Gastroesophageal sphincter (tissue), 4 donors: Measurements from ENCODE around the gene NDUFB2. TPM values are rescaled to one million over a fixed set of nuclear protein-coding genes. Genes with fewer than 3 reads are reported as not detected.

ENCODE experiments used
- ATAC-seq: fragments of 150-250 bp; one replicate; pipeline ENCODE4 v1.9.1; 2016; ENCODE audit warnings: mild to moderate bottlenecking, moderate library complexity
- H3K27ac ChIP-seq, 4 donors: fragments of 200-600 bp; sonication (generic) in 3 of 4; 1 replicate in 3 of 4; 2 replicates in 1 of 4; pipeline ENCODE4 v1.5.1; 2016 to 2019
- H3K27me3 ChIP-seq: fragments of 200-600 bp; sonication (generic); one replicate; pipeline ENCODE4 v1.5.1; 2019
- H3K36me3 ChIP-seq, 2 donors: fragments of 200-600 bp; sonication (generic); one replicate each; pipeline ENCODE4 v1.5.1; 2019; ENCODE audit warnings: control low read depth in 1 of 2
- H3K4me1 ChIP-seq, 3 donors: fragments of 200-600 bp; sonication (generic); 1 replicate in 2 of 3; 2 replicates in 1 of 3; pipeline ENCODE4 v1.5.1; 2016 to 2019; ENCODE audit warnings: control low read depth in 2 of 3
- H3K4me3 ChIP-seq, 2 donors: fragments of 200-600 bp; sonication (generic); one replicate each; pipeline ENCODE4 v1.5.1; 2019; ENCODE audit warnings: mild to moderate bottlenecking in 1 of 2, moderate library complexity in 1 of 2
- H3K9me3 ChIP-seq, 3 donors: fragments of 200-600 bp; sonication (generic); one replicate each; pipeline ENCODE4 v1.5.1; 2017 to 2019; ENCODE audit warnings: control low read depth in 2 of 3
- EP300 ChIP-seq: sonication (generic); formaldehyde crosslinking; IDR thresholded peaks from one replicate; pipeline ENCODE4 v1.6.1; 2017; ENCODE audit warnings: antibody characterized with exemption, mild to moderate bottlenecking
- POLR2A ChIP-seq, 2 donors: fragments of 450-650 bp; IDR thresholded peaks; one replicate each; pipeline ENCODE4 v1.6.1; 2017; ENCODE audit warnings: antibody characterized with exemption in 2 of 2, mild to moderate bottlenecking in 2 of 2, moderate library complexity in 1 of 2
- POLR2AphosphoS5 ChIP-seq: sonication (generic); formaldehyde crosslinking; IDR thresholded peaks from one replicate; pipeline ENCODE4 v1.6.1; 2017; ENCODE audit warnings: antibody characterized with exemption
- WGBS, 2 donors: methylation state at CpG; one replicate each; pipeline ENCODE4 v1.1.5; 2018; ENCODE audit warnings: low coverage in 1 of 2; 5-methylcytosine and 5-hydroxymethylcytosine counted together
- total RNA-seq, 4 donors: library from RNA; depleted of rRNA; stranded (reverse); fragments of >200 nt; gene quantifications; one replicate each; pipeline ENCODE4 v1.1.0, GENCODE V29; 2016
- TF ChIP-seq, protein P1 (sequence below), 4 experiments: fragments of 200-600 bp in 2 of 4; fragments of 450-650 bp in 2 of 4; sonication (generic) in 1 of 4; IDR thresholded peaks; one replicate each; pipeline ENCODE4 v1.5.1; 2017 to 2019; ENCODE audit warnings: antibody characterized with exemption in 4 of 4, mild to moderate bottlenecking in 2 of 4, moderate library complexity in 2 of 4

NDUFB2 gene
- total RNA-seq, 4 donors from 2014 or later = 187 to 472 (median 345) TPM

DNA sequence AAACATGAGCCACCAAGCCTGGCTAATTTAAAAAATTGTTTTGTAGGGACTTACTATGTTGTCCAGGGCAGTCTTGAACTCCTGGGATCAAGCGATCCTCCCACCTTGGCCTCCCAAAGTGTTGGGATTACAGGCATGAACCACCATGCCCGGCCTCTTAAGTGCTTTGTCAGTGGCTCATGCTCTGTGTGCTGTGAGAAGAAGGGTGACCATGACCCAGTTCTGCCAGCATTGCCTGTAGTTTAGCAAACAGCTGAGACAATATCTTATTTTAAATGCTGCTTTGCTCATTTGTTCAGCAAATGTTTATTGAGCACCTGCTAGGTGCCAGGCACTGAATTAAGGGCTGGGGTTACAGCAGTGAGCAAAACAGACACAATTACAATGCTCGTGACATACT lies 14.7 kb upstream of the NDUFB2 start:
- no peaks in the 10 kb centered on the region for H3K9me3 ChIP-seq
- H3K36me3 ChIP-seq = peaks cover 0 to 96% of the 10 kb centered on the region in 2 donors
- no peak overlapping the region for H3K27ac ChIP-seq
- no peak overlapping the region for H3K4me3 ChIP-seq
- H3K27me3 ChIP-seq = no peaks in the 10 kb centered on the region
- TF ChIP-seq POLR2AphosphoS5 (no peak), POLR2A (IDR thresholded peaks at IDR 0.05) (no peak), EP300 (no peak)
- TF ChIP-seq, protein P1, sequence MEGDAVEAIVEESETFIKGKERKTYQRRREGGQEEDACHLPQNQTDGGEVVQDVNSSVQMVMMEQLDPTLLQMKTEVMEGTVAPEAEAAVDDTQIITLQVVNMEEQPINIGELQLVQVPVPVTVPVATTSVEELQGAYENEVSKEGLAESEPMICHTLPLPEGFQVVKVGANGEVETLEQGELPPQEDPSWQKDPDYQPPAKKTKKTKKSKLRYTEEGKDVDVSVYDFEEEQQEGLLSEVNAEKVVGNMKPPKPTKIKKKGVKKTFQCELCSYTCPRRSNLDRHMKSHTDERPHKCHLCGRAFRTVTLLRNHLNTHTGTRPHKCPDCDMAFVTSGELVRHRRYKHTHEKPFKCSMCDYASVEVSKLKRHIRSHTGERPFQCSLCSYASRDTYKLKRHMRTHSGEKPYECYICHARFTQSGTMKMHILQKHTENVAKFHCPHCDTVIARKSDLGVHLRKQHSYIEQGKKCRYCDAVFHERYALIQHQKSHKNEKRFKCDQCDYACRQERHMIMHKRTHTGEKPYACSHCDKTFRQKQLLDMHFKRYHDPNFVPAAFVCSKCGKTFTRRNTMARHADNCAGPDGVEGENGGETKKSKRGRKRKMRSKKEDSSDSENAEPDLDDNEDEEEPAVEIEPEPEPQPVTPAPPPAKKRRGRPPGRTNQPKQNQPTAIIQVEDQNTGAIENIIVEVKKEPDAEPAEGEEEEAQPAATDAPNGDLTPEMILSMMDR (IDR thresholded peaks at IDR 0.05) = no peak
- no peak for ATAC-seq
- no peaks in the 10 kb centered on the region for H3K4me1 ChIP-seq
- 100% methylated on average over 1 of the region's 3 CpGs; no CpG with 5 or more reads in 1 of the 2 donors for WGBS, 2 donors

DNA sequence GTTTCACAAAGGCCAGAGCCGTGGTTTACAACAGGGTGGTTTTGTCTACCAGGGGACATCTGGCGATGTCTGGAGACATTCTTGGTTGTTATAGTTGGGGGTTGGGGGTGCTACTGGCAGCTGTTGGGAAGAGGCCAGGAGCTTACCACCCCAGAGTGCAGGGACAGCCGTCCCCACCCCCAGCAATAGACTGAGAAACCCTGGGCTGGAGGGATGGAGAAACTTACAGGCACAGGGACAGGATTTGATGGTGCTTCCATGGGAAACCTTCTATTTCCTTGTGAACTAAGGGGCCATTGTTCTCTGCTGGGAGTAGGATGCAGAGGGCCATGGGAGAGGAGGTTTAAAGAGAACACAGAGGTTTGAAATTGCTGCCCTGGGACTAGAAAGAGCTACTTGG lies 12.9 kb upstream of the NDUFB2 start:
- 80% methylated on average over 1 of the region's 3 CpGs; no CpG with 5 or more reads in 1 of the 2 donors for WGBS, 2 donors
- Histone ChIP-seq H3K4me3 (no peak overlapping the region), H3K9me3 (no peaks in the 10 kb centered on the region), H3K27ac (no peak overlapping the region), H3K27me3 (no peaks in the 10 kb centered on the region), H3K36me3 (peaks cover 0 to 98% of the 10 kb centered on the region in 2 donors), H3K4me1 (no peaks in the 10 kb centered on the region)
- ATAC-seq = no peak
- TF ChIP-seq POLR2AphosphoS5 (no peak), POLR2A (IDR thresholded peaks at IDR 0.05) (no peak), EP300 (no peak)
- TF ChIP-seq, protein P1 (IDR thresholded peaks at IDR 0.05) = no peak

DNA sequence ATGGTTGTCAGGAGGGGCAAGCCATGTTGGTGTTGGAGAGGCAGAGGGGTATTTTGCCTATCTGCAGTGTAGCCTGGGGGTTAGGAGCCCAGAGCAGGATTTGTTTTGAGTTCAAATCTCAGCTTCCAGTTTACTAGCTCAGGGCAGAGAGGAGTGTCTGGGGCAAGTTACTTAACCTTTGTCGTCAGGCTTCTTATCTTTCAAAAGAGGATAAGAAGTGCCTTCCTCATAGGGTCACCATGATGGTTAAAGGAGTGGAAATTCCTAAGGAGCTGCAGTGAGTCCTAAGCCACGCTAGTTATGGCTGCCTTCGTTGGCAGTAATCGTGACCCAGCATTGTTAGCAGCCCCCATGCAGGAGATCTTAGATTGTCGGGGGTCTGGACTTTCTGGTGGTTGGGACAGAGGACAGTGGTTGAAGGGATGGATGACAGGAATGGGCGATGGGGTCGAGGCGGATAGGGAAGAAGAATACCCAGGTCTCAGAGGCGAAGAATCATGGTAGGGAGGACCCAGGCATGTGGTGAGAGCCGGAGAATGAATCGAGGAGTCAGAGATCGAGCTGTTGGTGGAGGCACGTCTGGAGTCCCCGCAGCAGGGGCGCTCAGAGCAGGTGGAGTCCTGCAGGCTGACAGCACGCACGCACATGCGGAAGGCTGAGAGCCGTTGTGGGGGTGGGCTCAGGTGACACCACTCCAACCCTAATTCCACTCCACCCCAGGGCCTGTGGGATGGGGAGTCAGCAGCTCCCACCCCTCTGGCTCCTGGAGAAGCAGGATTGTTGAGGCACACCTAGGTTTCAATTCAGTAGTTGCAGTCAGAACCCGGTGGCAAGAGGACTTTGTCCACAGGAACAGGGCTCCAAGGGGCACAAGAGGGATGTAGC lies 12.2 kb upstream of the NDUFB2 start:
- no peak for ATAC-seq
- H3K36me3 ChIP-seq = peaks cover 0 to 98% of the 10 kb centered on the region in 2 donors
- TF ChIP-seq POLR2AphosphoS5 (no peak), EP300 (no peak), POLR2A (IDR thresholded peaks at IDR 0.05) (no peak)
- TF ChIP-seq, protein P1 (IDR thresholded peaks at IDR 0.05) = no peak
- H3K4me1 ChIP-seq = no peaks in the 10 kb centered on the region
- H3K27ac ChIP-seq = no peak overlapping the region
- no peak overlapping the region for H3K4me3 ChIP-seq
- H3K9me3 ChIP-seq = no peaks in the 10 kb centered on the region
- no peaks in the 10 kb centered on the region for H3K27me3 ChIP-seq
- WGBS, 2 donors = 83 to 92% methylated on average over 1 to 14 of the region's 20 CpGs

DNA sequence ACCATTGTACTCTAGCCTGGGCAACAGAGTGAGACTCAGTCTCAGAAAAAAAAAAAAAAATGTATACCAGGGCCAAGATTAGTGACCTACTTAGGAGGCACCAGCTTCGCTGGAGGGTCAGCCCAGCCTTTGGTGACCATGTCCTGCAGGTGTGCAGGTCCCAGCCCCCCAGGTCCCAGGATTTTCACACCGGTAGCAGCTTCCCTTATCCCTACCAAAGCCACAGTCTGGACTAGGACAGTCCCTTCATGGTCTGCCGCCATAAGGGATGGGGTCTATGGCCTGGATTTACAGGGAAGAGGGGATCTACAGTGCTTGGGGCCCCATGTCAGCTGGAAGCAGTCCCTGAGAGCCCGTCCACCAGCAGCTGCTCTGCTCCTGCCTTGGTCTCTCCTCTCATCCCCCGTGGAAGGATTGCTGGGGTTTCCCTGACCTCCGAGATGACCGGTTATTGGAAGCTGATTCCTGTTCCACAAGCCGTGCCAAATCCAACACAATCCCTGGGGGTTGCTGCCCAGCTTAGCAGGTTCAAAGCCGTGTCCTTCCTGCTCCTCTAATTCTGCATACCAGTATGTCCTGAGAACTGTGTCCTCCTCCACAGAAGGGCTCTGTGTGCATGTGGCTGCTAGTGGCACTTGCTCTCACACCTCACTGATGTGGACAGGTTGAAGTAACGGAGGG lies 11.0 kb upstream of the NDUFB2 start:
- TF ChIP-seq POLR2A (IDR thresholded peaks at IDR 0.05) (no peak), POLR2AphosphoS5 (no peak), EP300 (no peak)
- TF ChIP-seq, protein P1 (IDR thresholded peaks at IDR 0.05) = no peak
- no peaks in the 10 kb centered on the region for H3K4me1 ChIP-seq
- ATAC-seq = no peak
- H3K4me3 ChIP-seq = no peak overlapping the region
- 82 to 100% methylated on average over 2 to 3 of the region's 10 CpGs for WGBS, 2 donors
- H3K27me3 ChIP-seq = no peaks in the 10 kb centered on the region
- H3K36me3 ChIP-seq = peaks cover 0 to 98% of the 10 kb centered on the region in 2 donors
- H3K9me3 ChIP-seq = no peaks in the 10 kb centered on the region
- no peak overlapping the region for H3K27ac ChIP-seq
